ENCODE measurements around the gene ETFA.

Gene ETFA

DNA sequence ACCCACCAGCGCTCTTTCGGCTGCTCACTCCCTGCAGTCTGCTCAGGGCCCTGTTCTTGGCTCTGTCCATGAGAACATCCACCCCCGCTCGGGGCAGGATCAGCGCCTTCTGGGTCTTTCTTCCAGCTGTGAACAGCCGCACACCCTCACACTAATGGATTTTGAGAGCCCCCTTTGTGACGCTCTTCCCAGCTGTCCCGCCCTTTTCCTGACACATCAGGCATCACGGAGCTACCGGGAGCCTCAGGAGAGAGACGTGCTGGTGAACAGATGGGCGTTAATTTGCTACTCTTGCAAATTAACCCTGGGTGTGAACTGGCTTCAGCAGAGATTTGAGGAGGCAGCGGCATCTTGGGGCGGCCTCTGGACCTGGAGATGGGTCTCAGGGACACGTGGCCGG is 138.5 kb downstream of the ETFA start:
- in situ Hi-C loops (cut with HindIII; ENCODE audit: low sequenced_read_pairs) = no loop called here
- TF ChIP-seq CTCF (IDR thresholded peaks at IDR 0.05; ENCODE audit: low read depth, low read length) = no peak
- H3K4me3 ChIP-seq (ENCODE audit: low read depth, low read length) = no peak overlapping the region
- DNase-seq (ENCODE audit: low read depth, low spot score) = no peak

GRCh38 chr15:76169911-76170800 is 141.1 kb downstream of the ETFA start:
- TF ChIP-seq CTCF (IDR thresholded peaks at IDR 0.05; ENCODE audit: low read depth, low read length) = no peak
- in situ Hi-C loops (cut with HindIII; ENCODE audit: low sequenced_read_pairs) = no loop called here
- H3K4me3 ChIP-seq (ENCODE audit: low read depth, low read length) = no peak overlapping the region
- DNase-seq (ENCODE audit: low read depth, low spot score) = no peak

DNA sequence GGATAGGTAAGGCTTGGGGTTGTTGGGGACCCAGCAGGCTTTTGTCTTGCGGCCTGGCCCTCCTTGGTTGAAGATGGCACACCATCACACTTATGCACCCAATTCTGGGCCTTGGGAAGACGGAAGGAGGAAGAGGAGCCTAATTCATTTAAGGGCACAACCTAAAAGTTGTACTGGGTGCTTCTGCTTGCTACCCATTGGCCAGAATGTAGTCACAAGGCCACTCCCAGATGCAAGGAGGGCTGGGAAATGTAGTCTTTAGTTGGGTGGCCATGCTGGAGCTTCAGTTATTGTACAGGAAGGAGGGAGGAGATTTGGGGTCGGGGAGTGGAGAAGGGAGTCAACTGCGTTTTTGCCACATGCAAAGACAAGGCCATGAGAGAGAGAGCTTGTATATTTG is 142.3 kb downstream of the ETFA start:
- no peak for DNase-seq (ENCODE audit: low read depth, low spot score)
- H3K4me3 ChIP-seq (ENCODE audit: low read depth, low read length) = no peak overlapping the region
- in situ Hi-C loops (cut with HindIII; ENCODE audit: low sequenced_read_pairs) = no loop called here
- no peak for TF ChIP-seq CTCF (IDR thresholded peaks at IDR 0.05; ENCODE audit: low read depth, low read length)

DNA sequence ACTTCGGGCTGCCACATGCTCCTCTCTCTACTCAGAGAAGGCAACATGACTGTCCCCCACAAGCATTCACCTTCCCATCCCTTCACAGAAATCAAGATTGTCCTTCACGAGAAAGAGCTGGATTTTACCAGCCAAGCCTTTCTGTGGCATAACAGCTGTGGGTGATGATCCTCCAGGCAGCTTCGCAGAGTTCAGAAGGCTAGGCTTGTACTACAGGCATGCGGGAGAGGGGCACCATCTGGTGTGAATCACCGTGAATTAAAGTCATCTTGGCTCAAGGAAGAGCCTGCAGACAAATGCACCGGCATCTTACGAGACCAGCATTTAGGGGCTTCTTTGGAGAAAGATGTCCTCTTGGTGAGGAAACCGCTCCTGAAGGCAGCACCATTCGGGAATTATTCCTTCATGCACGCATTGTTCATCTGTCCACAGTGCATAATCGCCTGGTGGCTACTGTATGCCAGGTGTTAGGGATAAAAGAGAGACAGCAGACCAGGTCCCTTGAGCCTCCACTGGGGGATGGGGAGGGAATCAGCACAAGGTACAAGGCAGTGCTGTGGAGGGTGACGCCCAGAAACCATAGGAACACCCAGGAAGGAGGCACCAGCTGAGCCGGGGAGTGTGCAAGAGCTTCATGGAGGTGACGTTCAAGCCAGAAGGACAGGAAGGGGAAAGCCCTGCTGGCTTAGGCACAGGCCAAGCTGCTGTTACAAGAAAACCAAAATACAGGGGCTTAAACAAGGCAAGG is 142.9 kb downstream of the ETFA start:
- in situ Hi-C loops (cut with HindIII; ENCODE audit: low sequenced_read_pairs) = no loop called here

GRCh38 chr15:76165951-76166350 is 145.3 kb downstream of the ETFA start:
- no peak overlapping the region for H3K4me3 ChIP-seq (ENCODE audit: low read depth, low read length)
- TF ChIP-seq CTCF (IDR thresholded peaks at IDR 0.05; ENCODE audit: low read depth, low read length) = no peak
- in situ Hi-C loops (cut with HindIII; ENCODE audit: low sequenced_read_pairs) = no loop called here
- DNase-seq (ENCODE audit: low read depth, low spot score) = no peak

More for the DNA sequence above, 142.9 kb downstream of the ETFA start:
- no peak for TF ChIP-seq CTCF (IDR thresholded peaks at IDR 0.05; ENCODE audit: low read depth, low read length)
- no peak overlapping the region for H3K4me3 ChIP-seq (ENCODE audit: low read depth, low read length)
- DNase-seq (ENCODE audit: low read depth, low spot score) = no peak

Measured in astrocyte of the spinal cord (primary cell).